GM12878 (cell line): Measurements from ENCODE around the gene USP12. TPM values are rescaled to one million over a fixed set of nuclear protein-coding genes. Genes with fewer than 3 reads are reported as not detected.

ENCODE experiments used
- ATAC-seq: fragments of 200-7000 bp; cut with Tn5 transposase; 3 replicates; pipeline ENCODE4 v1.9.1; 2020; ENCODE audit warnings: mild to moderate bottlenecking, moderate library complexity
- BruUV-seq: library from RNA; stranded (reverse); fragments of 400-500 nt; replicated peaks from 2 replicates; lab custom pipeline; 2021; lab: Mats Ljungman, UMichigan
- CTCF ChIA-PET: fragments of 300-600 bp; sonication (Branson Sonifier 250); formaldehyde crosslinking; extraction: SDS; loops from one replicate; lab custom pipeline; 2021; ENCODE audit warnings: inconsistent platforms; lab: Yijun Ruan, JAX
- POLR2A ChIA-PET: fragments of 350-600 bp; formaldehyde crosslinking; extraction: SDS; loops from one replicate; lab custom pipeline; 2021; ENCODE audit warnings: inconsistent platforms; lab: Charles Lee
- RAD21 ChIA-PET: fragments of 300-600 bp; sonication (Branson Sonifier 250); formaldehyde crosslinking; loops from one replicate; lab custom pipeline; 2023; ENCODE audit warnings: antibody characterized with exemption; ENCODE audit not compliant: unreplicated experiment; lab: Charles Lee
- SMC1A ChIA-PET: fragments of 300-600 bp; sonication (Branson Sonifier 250); formaldehyde crosslinking; loops from one replicate; lab custom pipeline; 2023; ENCODE audit not compliant: unreplicated experiment, uncharacterized antibody; lab: Charles Lee
- DNase-seq: peaks from one replicate; pipeline ENCODE4 v3.0.0-alpha.2; 2011; ENCODE audit warnings: low read depth, low spot score
- FAIRE-seq: peaks from 3 replicates; lab custom pipeline; 2011; peaks lifted over from hg19 to GRCh38; lab: Jason Lieb, UNC
- H2AFZ ChIP-seq: 2 replicates; pipeline ENCODE4 v1.6.0; 2011; ENCODE audit warnings: low read depth, low read length, control low read depth; ENCODE audit not compliant: control insufficient read depth
- H3K27ac ChIP-seq: 2 replicates; pipeline ENCODE4 v1.5.1; 2011; ENCODE audit warnings: control low read depth; ENCODE audit not compliant: control insufficient read depth, insufficient read depth
- H3K27me3 ChIP-seq, 2 experiments: replicated peaks in 1 of 2; 2 replicates each; pipeline versions ENCODE4 v1.6.0 to v1.6.1; 2011; ENCODE audit warnings: low read length in 1 of 2; ENCODE audit not compliant: control insufficient read depth in 2 of 2, insufficient read depth in 2 of 2
- H3K36me3 ChIP-seq, 2 experiments: 2 replicates each; pipeline ENCODE4 v1.5.1; 2011; ENCODE audit warnings: low read length in 1 of 2; ENCODE audit not compliant: control insufficient read depth in 2 of 2, insufficient read depth in 2 of 2
- H3K4me1 ChIP-seq: 2 replicates; pipeline ENCODE4 v1.6.1; 2011; ENCODE audit warnings: mild to moderate bottlenecking, low read length, moderate library complexity, mixed read lengths; ENCODE audit not compliant: control insufficient read depth, insufficient read depth
- H3K4me2 ChIP-seq: 2 replicates; pipeline ENCODE4 v1.6.0; 2011; ENCODE audit warnings: control low read depth; ENCODE audit not compliant: control insufficient read depth, insufficient read depth
- H3K4me3 ChIP-seq: fragments of 200-600 bp; sonication (generic); 2 replicates; pipeline ENCODE4 v1.5.1; 2016
- H3K79me2 ChIP-seq: 2 replicates; pipeline ENCODE4 v1.6.0; 2011; ENCODE audit warnings: low read length; ENCODE audit not compliant: control insufficient read depth, insufficient read depth
- H3K9ac ChIP-seq: 2 replicates; pipeline ENCODE4 v1.8.0; 2011; ENCODE audit warnings: low read length, control low read depth, mixed read lengths; ENCODE audit not compliant: control insufficient read depth, insufficient read depth
- H3K9me3 ChIP-seq: replicated peaks from 3 replicates; pipeline ENCODE4 v1.5.1; 2011; ENCODE audit warnings: mild to moderate bottlenecking, low read length; ENCODE audit not compliant: control insufficient read depth, insufficient read depth
- H4K20me1 ChIP-seq: 2 replicates; pipeline ENCODE4 v1.6.0; 2011; ENCODE audit not compliant: control insufficient read depth, insufficient read depth
- CHD2 ChIP-seq: IDR thresholded peaks from 2 replicates; pipeline ENCODE4 v1.6.1; 2011; ENCODE audit warnings: low read depth, low read length, improper control_type of control experiment, borderline replicate concordance
- MTA3 ChIP-seq: IDR thresholded peaks from 2 replicates; pipeline ENCODE4 v1.6.1; 2012; ENCODE audit warnings: low read length, inconsistent platforms, borderline replicate concordance
- PKNOX1 ChIP-seq: fragments of 450-650 bp; IDR thresholded peaks from 2 replicates; pipeline ENCODE4 v1.6.1; 2016; ENCODE audit warnings: mild to moderate bottlenecking
- SMARCA5 ChIP-seq: fragments of 450-650 bp; IDR thresholded peaks from 2 replicates; pipeline ENCODE4 v1.6.1; 2017; ENCODE audit warnings: mild to moderate bottlenecking
- TCF12 ChIP-seq: IDR thresholded peaks from 2 replicates; pipeline ENCODE4 v1.6.1; 2011; ENCODE audit warnings: low read depth, mild to moderate bottlenecking, low read length
- WGBS: methylation state at CpG from one replicate; pipeline ENCODE4 v1.1.6; 2016; ENCODE audit warnings: low lambda C conversion rate; ENCODE audit not compliant: insufficient replicate concordance, insufficient coverage; ENCODE audit errors: missing lambda C conversion rate; 5-methylcytosine and 5-hydroxymethylcytosine counted together
- in situ Hi-C: fragments of 300-500 bp; cut with MboI; formaldehyde crosslinking; loops from 9 replicates; pipeline ENCODE4 v1.14.3; 2018; ENCODE audit warnings: mixed read lengths
- intact Hi-C: fragments of 100-400 bp; cut with micrococcal nuclease; formaldehyde crosslinking; loops from one replicate; pipeline ENCODE4 v1.14.2; 2022; ENCODE audit not compliant: unreplicated experiment
- polyA plus RNA-seq, 11 experiments: library from polyadenylated mRNA; depleted of rRNA in 4 of 11; unstranded in 6 of 11; stranded (reverse) in 5 of 11; fragments of >200 nt; fragmentation: Nextera tagmentation in 4 of 11; fragmentation: Illumina TruSeq in 1 of 11; extraction: Ambion mirVana in 4 of 11; extraction: Trizol in 1 of 11; gene quantifications; 1 replicate in 1 of 11; 2 replicates in 10 of 11; pipeline versions ENCODE4 v1.2.1 to v1.2.3, GENCODE V29; 2011 to 2016; ENCODE audit warnings: inconsistent platforms in 2 of 11, missing spikeins in 2 of 11, low read depth in 1 of 11
- total RNA-seq, 4 experiments: library from RNA; depleted of rRNA in 3 of 4; stranded (reverse); fragments of >200 nt in 3 of 4; fragmentation: Illumina TruSeq in 1 of 4; extraction: Trizol in 1 of 4; gene quantifications; 2 replicates each; pipeline versions ENCODE4 v1.2.1 to v1.2.3, GENCODE V29; 2013 to 2021

The USP12 gene
- total and polyA plus RNA-seq, 10 of the 15 experiments (the other 5 are each of a cell fraction or from before 2014, with no cell fraction given): 3.5 to 32.2 (median 24.6) TPM

- TF ChIP-seq CHD2 (no peak), MTA3 (no peak)
These were observed 118.3 kb downstream of the USP12 start (continued) for GRCh38 chr13:27053210-27053884.

GRCh38 chr13:27052551-27053208 is 118.9 kb downstream of the USP12 start:
- no peaks in the 10 kb centered on the region for H3K36me3 ChIP-seq
- no peak overlapping the region for H3K27ac ChIP-seq
- no peaks in the 10 kb centered on the region for H3K4me1 ChIP-seq
- H3K9ac ChIP-seq: no peak overlapping the region
- in situ Hi-C loops: no loop called here
- DNase-seq: no peak
- H3K4me2 ChIP-seq: no peak overlapping the region
- ChIA-PET POLR2A (no interaction called here), RAD21 (no interaction called here), SMC1A (no interaction called here), CTCF (no interaction called here)
- TF ChIP-seq TCF12: no peak
- TF ChIP-seq PKNOX1: no peak
- no peak for TF ChIP-seq SMARCA5
- H2AFZ ChIP-seq: no peak overlapping the region
- no peaks in the 10 kb centered on the region for H3K79me2 ChIP-seq
- ATAC-seq: no peak
- H3K4me3 ChIP-seq: no peak overlapping the region
- no peak for FAIRE-seq
- intact Hi-C loops: no loop called here
- no peaks in the 10 kb centered on the region for H3K9me3 ChIP-seq
- no peaks in the 10 kb centered on the region for H4K20me1 ChIP-seq
- no peaks in the 10 kb centered on the region for H3K27me3 ChIP-seq
- BruUV-seq: no TSS peak
- 79% methylated on average over 6 of the region's 6 CpGs for WGBS
